ENCODE results near the gene C4orf50. TPM values are rescaled to one million over a fixed set of nuclear protein-coding genes. Genes with fewer than 3 reads are reported as not detected.

Gene C4orf50
- total and polyA plus RNA-seq, 12 donors = 0.08 to 1.4 (median 0.56) TPM; not detected in 4

GRCh38 chr4:6002926-6003325 lies 15.3 kb downstream of the C4orf50 start:
- Histone ChIP-seq H3K4me3 (no peak overlapping the region), H3K27me3 (no peaks in the 10 kb centered on the region), H3K27ac (no peak overlapping the region), H3K9me3 (replicated peaks in 1 of 3) (no peaks in the 10 kb centered on the region), H3K36me3 (replicated peaks in 1 of 2) (no peaks in the 10 kb centered on the region), H3K4me1 (replicated peaks in 1 of 2) (no peaks in the 10 kb centered on the region)
- intact Hi-C loops (cut with DNase I) = no loop called here
- DNase-seq = no peak
- TF ChIP-seq POLR2A (IDR thresholded peaks at IDR 0.05) (no peak), CTCF (IDR thresholded peaks at IDR 0.05) (no peak)
- 40 to 90% (median 58%) methylated on average over 2 to 3 of the region's 3 CpGs for WGBS, 4 donors

- Histone ChIP-seq H3K27me3 (no peaks in the 10 kb centered on the region), H3K4me1 (replicated peaks in 1 of 2) (no peaks in the 10 kb centered on the region), H3K36me3 (replicated peaks in 1 of 2) (no peaks in the 10 kb centered on the region), H3K27ac (no peak overlapping the region), H3K4me3 (no peak overlapping the region), H3K9me3 (replicated peaks in 1 of 3) (no peaks in the 10 kb centered on the region)
- WGBS, 4 donors = 67 to 92% (median 75%) methylated on average over 4 to 5 of the region's 5 CpGs
- no peak for DNase-seq
- TF ChIP-seq CTCF (IDR thresholded peaks at IDR 0.05) (no peak), POLR2A (IDR thresholded peaks at IDR 0.05) (no peak)
- intact Hi-C loops (cut with DNase I) = no loop called here
Measured at GRCh38 chr4:6002492-6002833, 15.8 kb downstream of the C4orf50 start.

GRCh38 chr4:6001680-6002491 lies 16.3 kb downstream of the C4orf50 start:
- no peaks in the 10 kb centered on the region for H3K27me3 ChIP-seq
- TF ChIP-seq POLR2A (IDR thresholded peaks at IDR 0.05) (no peak), CTCF (IDR thresholded peaks at IDR 0.05) (no peak)
- H3K4me3 ChIP-seq = no peak overlapping the region
- no peaks in the 10 kb centered on the region for H3K9me3 ChIP-seq (replicated peaks in 1 of 3)
- no peak for DNase-seq
- intact Hi-C loops (cut with DNase I) = no loop called here
- no peak overlapping the region for H3K27ac ChIP-seq
- no peaks in the 10 kb centered on the region for H3K4me1 ChIP-seq (replicated peaks in 1 of 2)
- no peaks in the 10 kb centered on the region for H3K36me3 ChIP-seq (replicated peaks in 1 of 2)
- 62 to 80% (median 64%) methylated on average over 6 of the region's 6 CpGs for WGBS, 4 donors

GRCh38 chr4:5999830-6000365 lies 18.3 kb downstream of the C4orf50 start:
- H3K9me3 ChIP-seq (replicated peaks in 1 of 3) = no peaks in the 10 kb centered on the region
- H3K27ac ChIP-seq = no peak overlapping the region
- TF ChIP-seq CTCF (IDR thresholded peaks at IDR 0.05) (no peak), POLR2A (IDR thresholded peaks at IDR 0.05) (no peak)
- no peak overlapping the region for H3K4me3 ChIP-seq
- no peaks in the 10 kb centered on the region for H3K36me3 ChIP-seq (replicated peaks in 1 of 2)
- intact Hi-C loops (cut with DNase I) = loop anchor here in 1 of 2 donors (10.0 kb wide), 1 partner anchor 325 kb away; no protein-coding TSS in a partner anchor
- H3K27me3 ChIP-seq = no peaks in the 10 kb centered on the region
- 79 to 91% (median 82%) methylated on average over 4 to 9 of the region's 9 CpGs for WGBS, 4 donors
- no peaks in the 10 kb centered on the region for H3K4me1 ChIP-seq (replicated peaks in 1 of 2)
- DNase-seq = no peak
